Large intestine (tissue), 12 donors: ENCODE data around the gene TOP1. TPM values are rescaled to one million over a fixed set of nuclear protein-coding genes. Genes with fewer than 3 reads are reported as not detected.

ENCODE experiments used
- DNase-seq, 2 donors: peaks; one replicate each; pipeline versions ENCODE4 v3.0.0 to v3.0.0-alpha.2; 2013
- H3K27ac ChIP-seq: one replicate; pipeline ENCODE4 v1.5.1; 2013; ENCODE audit warnings: low read length
- H3K27me3 ChIP-seq: 2 replicates; pipeline ENCODE4 v1.6.1; 2013; ENCODE audit warnings: low read length; ENCODE audit not compliant: control insufficient read depth, insufficient read depth
- H3K36me3 ChIP-seq: 2 replicates; pipeline ENCODE4 v1.6.1; 2013; ENCODE audit warnings: low read length; ENCODE audit not compliant: control insufficient read depth, insufficient read depth
- H3K4me1 ChIP-seq: one replicate; pipeline ENCODE4 v1.6.1; 2013; ENCODE audit warnings: low read length; ENCODE audit not compliant: control insufficient read depth, insufficient read depth
- H3K4me3 ChIP-seq: one replicate; pipeline ENCODE4 v1.5.1; 2013; ENCODE audit warnings: low read length
- H3K9me3 ChIP-seq: one replicate; pipeline ENCODE4 v1.6.1; 2013; ENCODE audit warnings: mild to moderate bottlenecking, low read depth, low read length, moderate library complexity; ENCODE audit not compliant: control insufficient read depth
- WGBS: methylation state at CpG from one replicate; pipeline ENCODE4 v1.1.5; 2013; ENCODE audit warnings: low lambda C conversion rate; ENCODE audit not compliant: insufficient coverage; 5-methylcytosine and 5-hydroxymethylcytosine counted together
- long read RNA-seq, 11 donors: transcript quantifications; one replicate each; lab custom pipeline, GENCODE V29; 2026
- polyA plus RNA-seq: library from polyadenylated mRNA; unstranded; fragments of 120-200 nt; gene quantifications from one replicate; pipeline ENCODE4 v1.2.1, GENCODE V29; 2013

TOP1 gene
- polyA plus RNA-seq, result 79.5 TPM
- long read RNA-seq, donor 1, partial matches to known transcripts, result 49 of 52 reads
- long read RNA-seq, donor 1, other reads (novel, unspliced or antisense), result 0 of 52 reads
- long read RNA-seq, donor 2, transcript TOP1-201 (21 exons, 3,738 nt), result major isoform, 5 of 157 reads
- long read RNA-seq, donor 2, partial matches to known transcripts, result 152 of 157 reads
- long read RNA-seq, donor 2, other reads (novel, unspliced or antisense), result 0 of 157 reads
- long read RNA-seq, donor 3, partial matches to known transcripts, result 141 of 143 reads
- long read RNA-seq, donor 3, other reads (novel, unspliced or antisense), result 0 of 143 reads
- long read RNA-seq, donor 4, partial matches to known transcripts, result 6 of 6 reads
- long read RNA-seq, donor 4, other reads (novel, unspliced or antisense), result 0 of 6 reads
- long read RNA-seq, donor 5, partial matches to known transcripts, result 24 of 27 reads
- long read RNA-seq, donor 5, other reads (novel, unspliced or antisense), result 0 of 27 reads
- long read RNA-seq, donor 6, partial matches to known transcripts, result 94 of 95 reads
- long read RNA-seq, donor 6, other reads (novel, unspliced or antisense), result 0 of 95 reads
- long read RNA-seq, donor 7, partial matches to known transcripts, result 19 of 19 reads
- long read RNA-seq, donor 7, other reads (novel, unspliced or antisense), result 0 of 19 reads
- long read RNA-seq, donor 8, partial matches to known transcripts, result 162 of 166 reads
- long read RNA-seq, donor 8, other reads (novel, unspliced or antisense), result 0 of 166 reads
- long read RNA-seq, donor 9, partial matches to known transcripts, result 56 of 56 reads
- long read RNA-seq, donor 9, other reads (novel, unspliced or antisense), result 0 of 56 reads
- long read RNA-seq, donor 10, partial matches to known transcripts, result 107 of 111 reads
- long read RNA-seq, donor 10, other reads (novel, unspliced or antisense), result 0 of 111 reads
- long read RNA-seq, donor 11, partial matches to known transcripts, result 48 of 48 reads
- long read RNA-seq, donor 11, other reads (novel, unspliced or antisense), result 0 of 48 reads

- H3K27me3 ChIP-seq, result no peaks in the 10 kb centered on the region
- H3K4me3 ChIP-seq, result peak within 1 kb of the TSS; percentile 72
- WGBS, result no CpG with 5 or more reads among the region's 85 CpGs
- peaks cover 11% of the 10 kb centered on the region for H3K4me1 ChIP-seq
- DNase-seq, result peak; percentile 100
- H3K27ac ChIP-seq, result peak within 1 kb of the TSS; percentile 87
- H3K9me3 ChIP-seq, result no peaks in the 10 kb centered on the region
- no peaks in the 10 kb centered on the region for H3K36me3 ChIP-seq
Observed at GRCh38 chr20:41028359-41029149, at the start of gene TOP1. Gene TOP1, plus strand, starts transcription at chr20:41028822. Its CDS starts 246 bp downstream, at chr20:41029068.

- H3K4me3 ChIP-seq, result no peak overlapping the region
- no CpG with 5 or more reads among the region's 2 CpGs for WGBS
- no peaks in the 10 kb centered on the region for H3K36me3 ChIP-seq
- no peaks in the 10 kb centered on the region for H3K27me3 ChIP-seq
- no peak for DNase-seq
- H3K9me3 ChIP-seq, result no peaks in the 10 kb centered on the region
- no peak overlapping the region for H3K27ac ChIP-seq
- H3K4me1 ChIP-seq, result no peaks in the 10 kb centered on the region
Observed at GRCh38 chr20:40979247-40979646, 49.4 kb upstream of the TOP1 start.

GRCh38 chr20:40980106-40980827, 48.4 kb upstream of the TOP1 start:
- WGBS, result no CpG with 5 or more reads among the region's 4 CpGs
- H3K36me3 ChIP-seq, result no peaks in the 10 kb centered on the region
- no peak overlapping the region for H3K27ac ChIP-seq
- H3K27me3 ChIP-seq, result no peaks in the 10 kb centered on the region
- H3K4me3 ChIP-seq, result no peak overlapping the region
- no peaks in the 10 kb centered on the region for H3K4me1 ChIP-seq
- DNase-seq, result no peak
- H3K9me3 ChIP-seq, result no peaks in the 10 kb centered on the region

GRCh38 chr20:40980828-40981310, 47.8 kb upstream of the TOP1 start:
- Histone ChIP-seq H3K4me3 (no peak overlapping the region), H3K4me1 (no peaks in the 10 kb centered on the region), H3K27me3 (no peaks in the 10 kb centered on the region), H3K27ac (no peak overlapping the region), H3K36me3 (no peaks in the 10 kb centered on the region), H3K9me3 (no peaks in the 10 kb centered on the region)
- WGBS, result no CpG with 5 or more reads among the region's 6 CpGs
- no peak for DNase-seq

- no peaks in the 10 kb centered on the region for H3K36me3 ChIP-seq
- DNase-seq, result no peak
- H3K9me3 ChIP-seq, result no peaks in the 10 kb centered on the region
- H3K27me3 ChIP-seq, result no peaks in the 10 kb centered on the region
- H3K4me1 ChIP-seq, result no peaks in the 10 kb centered on the region
- WGBS, result no CpG with 5 or more reads among the region's 3 CpGs
- H3K27ac ChIP-seq, result no peak overlapping the region
- no peak overlapping the region for H3K4me3 ChIP-seq
Observed at GRCh38 chr20:40982415-40983145, 46.0 kb upstream of the TOP1 start.

- H3K36me3 ChIP-seq, result no peaks in the 10 kb centered on the region
- no peak for DNase-seq
- H3K9me3 ChIP-seq, result no peaks in the 10 kb centered on the region
- H3K27ac ChIP-seq, result no peak overlapping the region
- no peaks in the 10 kb centered on the region for H3K4me1 ChIP-seq
- H3K4me3 ChIP-seq, result no peak overlapping the region
- 100% methylated on average over 1 of the region's 2 CpGs for WGBS
- no peaks in the 10 kb centered on the region for H3K27me3 ChIP-seq
Observed at GRCh38 chr20:40983898-40984297, 44.7 kb upstream of the TOP1 start.

- Histone ChIP-seq H3K27me3 (no peaks in the 10 kb centered on the region), H3K4me3 (no peak overlapping the region), H3K27ac (no peak overlapping the region), H3K9me3 (no peaks in the 10 kb centered on the region), H3K36me3 (no peaks in the 10 kb centered on the region), H3K4me1 (no peaks in the 10 kb centered on the region)
- no CpG with 5 or more reads among the region's 4 CpGs for WGBS
- DNase-seq, result no peak
Observed at GRCh38 chr20:40984496-40984895, 44.1 kb upstream of the TOP1 start.

GRCh38 chr20:40986774-40987173, 41.8 kb upstream of the TOP1 start:
- no peaks in the 10 kb centered on the region for H3K36me3 ChIP-seq
- H3K27ac ChIP-seq, result no peak overlapping the region
- DNase-seq, result no peak
- H3K4me3 ChIP-seq, result no peak overlapping the region
- WGBS, result no CpG with 5 or more reads among the region's 2 CpGs
- no peaks in the 10 kb centered on the region for H3K27me3 ChIP-seq
- H3K4me1 ChIP-seq, result peaks cover 3% of the 10 kb centered on the region
- no peaks in the 10 kb centered on the region for H3K9me3 ChIP-seq

- Histone ChIP-seq H3K36me3 (no peaks in the 10 kb centered on the region), H3K27ac (no peak overlapping the region), H3K4me3 (no peak overlapping the region), H3K4me1 (peaks cover 3% of the 10 kb centered on the region), H3K27me3 (no peaks in the 10 kb centered on the region), H3K9me3 (no peaks in the 10 kb centered on the region)
- peak; percentile 71 to 74 for DNase-seq
- no CpG with 5 or more reads among the region's 10 CpGs for WGBS
Observed at GRCh38 chr20:40990542-40991120, 38.0 kb upstream of the TOP1 start.
